H9 (cell line): ENCODE data around the gene FXYD6. TPM values are rescaled to one million over a fixed set of nuclear protein-coding genes. Genes with fewer than 3 reads are reported as not detected.

Source experiments
- DNase-seq: peaks from one replicate; pipeline ENCODE4 v3.0.0-alpha.2; 2017
- H2AFZ ChIP-seq: one replicate; pipeline ENCODE4 v1.6.1; 2013; ENCODE audit warnings: mild to moderate bottlenecking, low read length, control low read depth, moderate library complexity
- H2AK5ac ChIP-seq: 2 replicates; pipeline ENCODE4 v1.6.1; 2013; ENCODE audit warnings: low read length, control low read depth, mixed read lengths; ENCODE audit not compliant: insufficient read length
- H2BK120ac ChIP-seq: one replicate; pipeline ENCODE4 v1.6.1; 2013; ENCODE audit warnings: low read depth, mild to moderate bottlenecking, low read length, control low read depth, inconsistent platforms; ENCODE audit not compliant: poor library complexity, severe bottlenecking
- H2BK12ac ChIP-seq: 2 replicates; pipeline ENCODE4 v1.6.1; 2013; ENCODE audit warnings: low read length, control low read depth, mixed read lengths, low read depth; ENCODE audit not compliant: insufficient read length
- H2BK15ac ChIP-seq: 2 replicates; pipeline ENCODE4 v1.6.1; 2013; ENCODE audit warnings: low read depth, low read length, control low read depth
- H2BK20ac ChIP-seq: one replicate; pipeline ENCODE4 v1.6.1; 2013; ENCODE audit warnings: low read depth, mild to moderate bottlenecking, low read length, control low read depth, inconsistent platforms; ENCODE audit not compliant: poor library complexity, severe bottlenecking
- H2BK5ac ChIP-seq: 2 replicates; pipeline ENCODE4 v1.6.1; 2013; ENCODE audit warnings: low read length, control low read depth, mixed read lengths; ENCODE audit not compliant: insufficient read length
- H3K14ac ChIP-seq: 2 replicates; pipeline ENCODE4 v1.6.1; 2013; ENCODE audit warnings: low read length, control low read depth; ENCODE audit not compliant: insufficient read depth
- H3K18ac ChIP-seq: 2 replicates; pipeline ENCODE4 v1.6.1; 2013; ENCODE audit warnings: low read depth, mild to moderate bottlenecking, mixed read lengths, low read length, control low read depth; ENCODE audit not compliant: insufficient read length
- H3K23ac ChIP-seq: 2 replicates; pipeline ENCODE4 v1.6.1; 2013; ENCODE audit warnings: low read length, control low read depth, mixed read lengths, low read depth; ENCODE audit not compliant: insufficient read length
- H3K23me2 ChIP-seq: 2 replicates; pipeline ENCODE4 v1.6.1; 2013; ENCODE audit warnings: low read depth, mild to moderate bottlenecking, mixed read lengths, low read length, control low read depth; ENCODE audit not compliant: insufficient read length, poor library complexity, severe bottlenecking
- H3K27ac ChIP-seq: 2 replicates; pipeline ENCODE4 v1.5.1; 2013; ENCODE audit warnings: low read length, control low read depth, mixed read lengths, low read depth; ENCODE audit not compliant: insufficient read length
- H3K27me3 ChIP-seq: 2 replicates; pipeline ENCODE4 v1.6.1; 2013; ENCODE audit warnings: low read length, control low read depth, inconsistent platforms; ENCODE audit not compliant: insufficient read depth
- H3K4ac ChIP-seq: 2 replicates; pipeline ENCODE4 v1.6.1; 2013; ENCODE audit warnings: low read depth, mild to moderate bottlenecking, control low read depth, inconsistent platforms, low read length, moderate library complexity
- H3K4me1 ChIP-seq: 2 replicates; pipeline ENCODE4 v1.6.1; 2013; ENCODE audit warnings: low read length, control low read depth, inconsistent platforms; ENCODE audit not compliant: insufficient read depth
- H3K4me2 ChIP-seq: 2 replicates; pipeline ENCODE4 v1.6.1; 2013; ENCODE audit warnings: low read length, control low read depth, mixed read lengths; ENCODE audit not compliant: insufficient read length, insufficient read depth
- H3K56ac ChIP-seq: 2 replicates; pipeline ENCODE4 v1.6.1; 2013; ENCODE audit warnings: low read depth, mild to moderate bottlenecking, mixed read lengths, low read length, control low read depth; ENCODE audit not compliant: insufficient read length
- H3K79me1 ChIP-seq: 2 replicates; pipeline ENCODE4 v1.6.1; 2013; ENCODE audit warnings: low read depth, mild to moderate bottlenecking, moderate library complexity, low read length, control low read depth, inconsistent platforms; ENCODE audit not compliant: insufficient read depth, poor library complexity, severe bottlenecking
- H3K79me2 ChIP-seq: 2 replicates; pipeline ENCODE4 v1.6.1; 2013; ENCODE audit warnings: low read length, control low read depth, inconsistent platforms; ENCODE audit not compliant: insufficient read depth
- H3K9ac ChIP-seq: 2 replicates; pipeline ENCODE4 v1.6.1; 2013; ENCODE audit warnings: low read length, control low read depth, mixed read lengths; ENCODE audit not compliant: insufficient read length; ENCODE audit errors: extremely low read depth
- H3K9me3 ChIP-seq: one replicate; pipeline ENCODE4 v1.6.1; 2013; ENCODE audit warnings: low read depth, low read length, inconsistent platforms; ENCODE audit not compliant: control insufficient read depth
- H3T11ph ChIP-seq: one replicate; pipeline ENCODE4 v1.6.1; 2013; ENCODE audit warnings: mild to moderate bottlenecking, low read length, control low read depth, inconsistent platforms
- H4K20me1 ChIP-seq: one replicate; pipeline ENCODE4 v1.6.1; 2013; ENCODE audit not compliant: control insufficient read depth, insufficient read length, insufficient read depth
- H4K5ac ChIP-seq: 2 replicates; pipeline ENCODE4 v1.6.1; 2013; ENCODE audit warnings: low read depth, mild to moderate bottlenecking, mixed read lengths, low read length, control low read depth; ENCODE audit not compliant: insufficient read length
- H4K8ac ChIP-seq: replicated peaks from 2 replicates; pipeline ENCODE4 v1.6.1; 2013; ENCODE audit warnings: low read length, control low read depth, mixed read lengths, low read depth; ENCODE audit not compliant: insufficient read length
- H4K91ac ChIP-seq: 2 replicates; pipeline ENCODE4 v1.6.1; 2013; ENCODE audit warnings: low read depth, mild to moderate bottlenecking, moderate library complexity, mixed read lengths, low read length, control low read depth; ENCODE audit not compliant: insufficient read length
- H3K27ac Mint-ChIP-seq, 3 experiments: 2 replicates in 2 of 3; 3 replicates in 1 of 3; pipeline ENCODE4 v1.8.0; 2020 to 2021; ENCODE audit warnings: mixed read lengths in 3 of 3, mild to moderate bottlenecking in 1 of 3, moderate library complexity in 1 of 3
- H3K27me3 Mint-ChIP-seq: 2 replicates; pipeline ENCODE4 v1.8.0; 2021; ENCODE audit warnings: low read depth, mild to moderate bottlenecking, moderate library complexity, mixed read lengths
- H3K36me3 Mint-ChIP-seq, 3 experiments: 2 replicates in 2 of 3; 3 replicates in 1 of 3; pipeline ENCODE4 v1.8.0; 2020 to 2021; ENCODE audit warnings: low read depth in 3 of 3, mixed read lengths in 3 of 3; ENCODE audit not compliant: insufficient read depth in 1 of 3
- H3K4me1 Mint-ChIP-seq, 2 experiments: 2 replicates each; pipeline ENCODE4 v1.8.0; 2020; ENCODE audit warnings: mixed read lengths in 2 of 2
- H3K4me3 Mint-ChIP-seq, 2 experiments: 2 replicates in 1 of 2; 3 replicates in 1 of 2; pipeline ENCODE4 v1.8.0; 2020 to 2021; ENCODE audit warnings: mild to moderate bottlenecking in 2 of 2, mixed read lengths in 2 of 2, moderate library complexity in 1 of 2
- H3K9me3 Mint-ChIP-seq, 2 experiments: 2 replicates in 1 of 2; 3 replicates in 1 of 2; pipeline ENCODE4 v1.8.0; 2020; ENCODE audit warnings: mild to moderate bottlenecking in 2 of 2, mixed read lengths in 2 of 2, moderate library complexity in 1 of 2
- CTCF ChIP-seq: fragments of 200-600 bp; sonication (generic); conservative IDR thresholded peaks from 3 replicates; pipeline ENCODE4 v1.8.0; 2021; ENCODE audit warnings: antibody characterized with exemption, mild to moderate bottlenecking
- WGBS: extraction: QIAGEN DNeasy Blood & Tissue Kit; methylation state at CpG from one replicate; pipeline ENCODE4 v1.1.7; 2013; ENCODE audit warnings: missing lambda C conversion rate, low lambda C conversion rate, mixed read lengths; ENCODE audit not compliant: insufficient read length; ENCODE audit errors: extremely low coverage; 5-methylcytosine and 5-hydroxymethylcytosine counted together
- total RNA-seq: library from RNA; stranded (reverse); gene quantifications from 2 replicates; pipeline ENCODE4 v1.2.1, GENCODE V29; 2021

Gene FXYD6
- total RNA-seq, 1 experiment from 2014 or later: 18.3 TPM

DNA sequence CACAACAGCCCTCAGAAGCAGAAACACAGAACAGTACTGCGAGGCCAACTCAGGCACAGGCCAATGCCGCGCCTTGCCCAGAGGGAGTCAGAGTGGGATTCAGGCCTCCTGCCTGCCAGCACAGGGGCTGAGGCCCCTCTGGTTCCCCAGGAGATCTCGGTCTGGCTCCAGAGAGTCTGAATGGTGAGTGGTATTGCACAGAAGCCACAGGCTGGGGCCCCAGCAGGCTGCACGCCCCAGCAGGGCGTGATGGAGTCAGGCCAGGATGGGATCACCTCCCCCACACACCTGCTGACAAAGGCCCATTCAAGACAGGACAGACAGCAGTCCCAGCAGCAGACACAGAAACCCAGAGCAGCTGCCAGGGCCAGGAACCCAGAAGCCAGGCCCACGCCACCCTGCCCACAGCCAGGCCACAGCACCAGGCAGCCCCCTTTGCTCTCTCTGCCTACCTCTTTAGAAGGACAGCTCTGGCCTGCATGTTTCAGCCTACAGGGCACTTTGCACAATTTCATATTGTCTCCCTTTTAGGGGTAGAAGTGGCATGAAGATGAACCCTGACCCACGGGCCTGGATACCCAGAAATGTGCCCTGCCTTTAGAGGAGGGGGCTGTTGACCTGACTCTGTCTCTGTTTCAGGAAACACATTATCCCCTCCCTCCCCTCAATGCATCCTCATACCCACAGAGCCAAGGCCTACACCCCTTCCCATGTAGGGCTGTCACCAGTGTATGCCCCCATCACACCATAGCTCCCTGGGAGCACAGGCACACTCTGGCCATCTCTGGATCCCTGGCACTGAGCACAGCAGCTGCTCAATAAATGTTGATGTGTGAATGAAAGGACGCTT is 6.1 kb downstream of the FXYD6 start:
- peaks cover 39 to 66% of the 10 kb centered on the region in 2 experiments for H3K4me1 Mint-ChIP-seq
- no peak overlapping the region; the same call in 1 of the 2 replicates for H3K14ac ChIP-seq
- H3K4ac ChIP-seq: no peak overlapping the region
- H3K9me3 ChIP-seq: no peaks in the 10 kb centered on the region
- H3K4me1 ChIP-seq: peaks cover 10% of the 10 kb centered on the region; the same call in 1 of the 2 replicates
- H2AK5ac ChIP-seq: no peak overlapping the region
- peak overlapping the region in 2 of 3 experiments; percentile 45 to 64; a peak in 3 of 7 replicates for H3K27ac Mint-ChIP-seq
- no peak overlapping the region for H2BK12ac ChIP-seq
- H3K36me3 Mint-ChIP-seq: 0 out of 7 replicates have a peak, but pooled peaks cover 0 to 3% (median 0%) of the 10 kb centered on the region in 3 experiments
- no peak overlapping the region for H3K18ac ChIP-seq
- H3K27me3 ChIP-seq: no peaks in the 10 kb centered on the region; the same call in 1 of the 2 replicates
- H3K23ac ChIP-seq: no peak overlapping the region
- H3K9me3 Mint-ChIP-seq: no peaks in the 10 kb centered on the region
- no peak overlapping the region for H3T11ph ChIP-seq
- H3K23me2 ChIP-seq: peaks cover 6% of the 10 kb centered on the region
- H3K27ac ChIP-seq: no peak overlapping the region
- H3K79me1 ChIP-seq: no peaks in the 10 kb centered on the region
- WGBS: no CpG with 5 or more reads among the region's 9 CpGs
- H4K20me1 ChIP-seq: no peaks in the 10 kb centered on the region
- no peak overlapping the region for H3K56ac ChIP-seq
- no peak overlapping the region for H2AFZ ChIP-seq
- no peak overlapping the region for H2BK20ac ChIP-seq
- no peak overlapping the region for H4K5ac ChIP-seq
- H4K8ac ChIP-seq: no peak overlapping the region
- no peak overlapping the region for H2BK15ac ChIP-seq
- no peak for TF ChIP-seq CTCF
- no peak overlapping the region for H3K9ac ChIP-seq
- H3K4me2 ChIP-seq: no peak overlapping the region
- no peak overlapping the region; a peak in 2 of 5 replicates for H3K4me3 Mint-ChIP-seq
- H4K91ac ChIP-seq: no peak overlapping the region
- no peak for DNase-seq
- H2BK5ac ChIP-seq: no peak overlapping the region
- H3K27me3 Mint-ChIP-seq: peaks cover 39% of the 10 kb centered on the region
- no peaks in the 10 kb centered on the region for H3K79me2 ChIP-seq
- H2BK120ac ChIP-seq: no peak overlapping the region
